PFSK-1 (cell line): ENCODE measurements around the gene C4orf17.

ENCODE experiments used
- POLR2AphosphoS5 ChIP-seq: IDR thresholded peaks from 2 replicates; pipeline ENCODE4 v1.6.1; 2012; ENCODE audit warnings: low read depth, mild to moderate bottlenecking, control low read depth, low read length, moderate library complexity
- SIN3A ChIP-seq: IDR thresholded peaks from 2 replicates; pipeline ENCODE4 v1.6.1; 2012; ENCODE audit warnings: mild to moderate bottlenecking, low read length, moderate library complexity, borderline replicate concordance; ENCODE audit not compliant: insufficient read depth
- TF ChIP-seq, protein P1 (sequence below), 2 experiments: IDR thresholded peaks; 2 replicates each; pipeline versions ENCODE4 v1.6.1 to v1.8.0; 2011 to 2012; ENCODE audit warnings: low read depth in 2 of 2, low read length in 2 of 2, control low read depth in 1 of 2, inconsistent platforms in 1 of 2, mild to moderate bottlenecking in 1 of 2, moderate library complexity in 1 of 2; ENCODE audit not compliant: insufficient read depth in 1 of 2

DNA sequence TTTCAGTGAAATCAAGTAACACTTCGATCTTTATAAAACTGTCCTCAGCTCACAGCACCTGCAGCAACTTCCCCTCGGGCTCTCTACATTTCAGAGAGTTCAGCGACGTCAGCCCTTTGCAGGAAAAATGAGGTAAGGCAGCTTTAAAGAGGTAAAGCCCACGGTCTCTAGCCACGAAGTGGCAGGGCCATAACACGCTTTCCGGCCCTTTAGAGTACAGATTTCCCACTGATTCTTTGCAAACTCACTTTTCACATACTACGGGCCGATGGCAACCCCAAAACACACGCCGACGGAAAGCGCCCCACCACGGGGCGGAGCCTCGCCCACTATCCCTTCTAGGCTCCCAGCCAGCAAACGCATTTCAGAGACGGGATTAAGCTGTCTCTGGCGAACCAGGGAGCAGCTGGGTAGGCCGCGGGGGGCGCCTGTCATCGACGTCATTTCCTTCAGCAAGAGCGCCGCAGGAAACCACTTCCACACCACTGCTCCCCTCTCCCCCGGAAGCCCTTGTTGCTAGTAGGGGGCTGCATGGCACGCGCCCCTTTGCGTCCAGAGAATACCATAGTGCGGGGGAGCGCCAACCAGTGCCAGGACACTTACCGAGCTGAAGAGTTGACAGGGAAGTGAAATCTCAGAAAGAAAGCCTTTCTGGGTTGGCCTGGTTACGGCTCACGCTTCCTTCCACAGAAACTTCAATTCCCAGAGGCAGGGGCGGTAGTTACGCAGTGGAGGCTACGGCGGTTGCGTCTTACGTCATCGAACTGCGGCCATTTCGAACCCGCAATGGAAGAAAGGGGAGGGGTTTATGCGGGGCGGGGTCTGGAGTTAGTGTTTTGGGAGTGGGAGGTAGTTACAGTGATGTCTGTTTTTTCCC lies 52.7 kb downstream of the C4orf17 start, which contains the start of gene TRMT10A:
- TF ChIP-seq POLR2AphosphoS5 (peak; percentile 66; the same call in 1 of the 2 replicates), SIN3A (no peak)
- TF ChIP-seq, protein P1, sequence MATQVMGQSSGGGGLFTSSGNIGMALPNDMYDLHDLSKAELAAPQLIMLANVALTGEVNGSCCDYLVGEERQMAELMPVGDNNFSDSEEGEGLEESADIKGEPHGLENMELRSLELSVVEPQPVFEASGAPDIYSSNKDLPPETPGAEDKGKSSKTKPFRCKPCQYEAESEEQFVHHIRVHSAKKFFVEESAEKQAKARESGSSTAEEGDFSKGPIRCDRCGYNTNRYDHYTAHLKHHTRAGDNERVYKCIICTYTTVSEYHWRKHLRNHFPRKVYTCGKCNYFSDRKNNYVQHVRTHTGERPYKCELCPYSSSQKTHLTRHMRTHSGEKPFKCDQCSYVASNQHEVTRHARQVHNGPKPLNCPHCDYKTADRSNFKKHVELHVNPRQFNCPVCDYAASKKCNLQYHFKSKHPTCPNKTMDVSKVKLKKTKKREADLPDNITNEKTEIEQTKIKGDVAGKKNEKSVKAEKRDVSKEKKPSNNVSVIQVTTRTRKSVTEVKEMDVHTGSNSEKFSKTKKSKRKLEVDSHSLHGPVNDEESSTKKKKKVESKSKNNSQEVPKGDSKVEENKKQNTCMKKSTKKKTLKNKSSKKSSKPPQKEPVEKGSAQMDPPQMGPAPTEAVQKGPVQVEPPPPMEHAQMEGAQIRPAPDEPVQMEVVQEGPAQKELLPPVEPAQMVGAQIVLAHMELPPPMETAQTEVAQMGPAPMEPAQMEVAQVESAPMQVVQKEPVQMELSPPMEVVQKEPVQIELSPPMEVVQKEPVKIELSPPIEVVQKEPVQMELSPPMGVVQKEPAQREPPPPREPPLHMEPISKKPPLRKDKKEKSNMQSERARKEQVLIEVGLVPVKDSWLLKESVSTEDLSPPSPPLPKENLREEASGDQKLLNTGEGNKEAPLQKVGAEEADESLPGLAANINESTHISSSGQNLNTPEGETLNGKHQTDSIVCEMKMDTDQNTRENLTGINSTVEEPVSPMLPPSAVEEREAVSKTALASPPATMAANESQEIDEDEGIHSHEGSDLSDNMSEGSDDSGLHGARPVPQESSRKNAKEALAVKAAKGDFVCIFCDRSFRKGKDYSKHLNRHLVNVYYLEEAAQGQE (IDR thresholded peaks at IDR 0.05; ENCODE audit: insufficient read depth in 1 of 2, low read depth in 2 of 2, low read length in 2 of 2), result no peak
